ENCODE results near the gene SP2.

DNA sequence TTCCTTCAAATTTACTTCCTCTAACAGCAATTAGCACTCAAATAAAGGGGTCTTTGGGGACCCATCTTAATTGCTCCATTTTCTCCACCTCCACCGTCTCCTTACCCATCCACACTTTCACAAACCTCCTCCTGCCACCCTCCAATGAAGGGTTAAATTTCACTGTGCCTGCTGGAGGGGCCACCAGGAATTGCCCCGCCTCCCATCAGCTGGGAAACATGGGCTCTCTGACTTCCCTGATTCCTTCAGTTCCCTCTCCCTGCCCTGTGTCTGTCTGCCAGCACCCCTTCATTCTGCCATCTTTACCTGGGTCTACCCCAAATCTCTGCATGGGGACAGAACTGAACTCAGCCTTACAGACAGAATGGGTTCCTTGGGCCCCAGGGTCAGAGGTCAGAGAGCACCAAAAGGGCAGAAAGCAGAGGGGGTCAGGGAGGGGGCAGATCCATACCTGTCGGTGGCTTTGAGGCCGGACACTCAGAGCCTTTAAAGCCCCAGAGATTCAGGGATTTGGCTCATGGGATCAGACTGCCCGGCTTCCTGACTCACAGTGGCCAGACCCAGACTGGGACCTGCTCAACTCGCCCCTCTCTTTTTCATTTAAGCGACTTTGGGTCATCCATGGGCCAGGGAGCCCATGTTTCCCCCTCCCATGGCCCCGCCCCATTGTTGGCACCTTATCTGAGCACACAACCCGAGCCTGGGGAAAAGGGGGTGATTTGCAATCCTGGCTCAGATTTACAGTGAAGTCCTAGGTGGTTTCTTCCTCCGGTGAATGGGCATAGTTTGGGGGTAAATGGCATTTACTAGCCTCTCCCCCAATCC is 17.6 kb upstream of the SP2 start:
- TF ChIP-seq, protein P1, sequence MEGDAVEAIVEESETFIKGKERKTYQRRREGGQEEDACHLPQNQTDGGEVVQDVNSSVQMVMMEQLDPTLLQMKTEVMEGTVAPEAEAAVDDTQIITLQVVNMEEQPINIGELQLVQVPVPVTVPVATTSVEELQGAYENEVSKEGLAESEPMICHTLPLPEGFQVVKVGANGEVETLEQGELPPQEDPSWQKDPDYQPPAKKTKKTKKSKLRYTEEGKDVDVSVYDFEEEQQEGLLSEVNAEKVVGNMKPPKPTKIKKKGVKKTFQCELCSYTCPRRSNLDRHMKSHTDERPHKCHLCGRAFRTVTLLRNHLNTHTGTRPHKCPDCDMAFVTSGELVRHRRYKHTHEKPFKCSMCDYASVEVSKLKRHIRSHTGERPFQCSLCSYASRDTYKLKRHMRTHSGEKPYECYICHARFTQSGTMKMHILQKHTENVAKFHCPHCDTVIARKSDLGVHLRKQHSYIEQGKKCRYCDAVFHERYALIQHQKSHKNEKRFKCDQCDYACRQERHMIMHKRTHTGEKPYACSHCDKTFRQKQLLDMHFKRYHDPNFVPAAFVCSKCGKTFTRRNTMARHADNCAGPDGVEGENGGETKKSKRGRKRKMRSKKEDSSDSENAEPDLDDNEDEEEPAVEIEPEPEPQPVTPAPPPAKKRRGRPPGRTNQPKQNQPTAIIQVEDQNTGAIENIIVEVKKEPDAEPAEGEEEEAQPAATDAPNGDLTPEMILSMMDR (IDR thresholded peaks at IDR 0.05 in 2 of 3, conservative IDR thresholded peaks at IDR 0.05 in 1 of 3; ENCODE audit: borderline replicate concordance in 1 of 3, insufficient read depth in 1 of 3, low read depth in 2 of 3, low read length in 2 of 3), result no peak
- no peak for TF ChIP-seq YY1 (IDR thresholded peaks at IDR 0.05; ENCODE audit: extremely low read depth, insufficient replicate concordance, low read depth, low read length)
- TF ChIP-seq EGR1 (IDR thresholded peaks at IDR 0.05; ENCODE audit: low read depth), result no peak
- TF ChIP-seq, protein P2, sequence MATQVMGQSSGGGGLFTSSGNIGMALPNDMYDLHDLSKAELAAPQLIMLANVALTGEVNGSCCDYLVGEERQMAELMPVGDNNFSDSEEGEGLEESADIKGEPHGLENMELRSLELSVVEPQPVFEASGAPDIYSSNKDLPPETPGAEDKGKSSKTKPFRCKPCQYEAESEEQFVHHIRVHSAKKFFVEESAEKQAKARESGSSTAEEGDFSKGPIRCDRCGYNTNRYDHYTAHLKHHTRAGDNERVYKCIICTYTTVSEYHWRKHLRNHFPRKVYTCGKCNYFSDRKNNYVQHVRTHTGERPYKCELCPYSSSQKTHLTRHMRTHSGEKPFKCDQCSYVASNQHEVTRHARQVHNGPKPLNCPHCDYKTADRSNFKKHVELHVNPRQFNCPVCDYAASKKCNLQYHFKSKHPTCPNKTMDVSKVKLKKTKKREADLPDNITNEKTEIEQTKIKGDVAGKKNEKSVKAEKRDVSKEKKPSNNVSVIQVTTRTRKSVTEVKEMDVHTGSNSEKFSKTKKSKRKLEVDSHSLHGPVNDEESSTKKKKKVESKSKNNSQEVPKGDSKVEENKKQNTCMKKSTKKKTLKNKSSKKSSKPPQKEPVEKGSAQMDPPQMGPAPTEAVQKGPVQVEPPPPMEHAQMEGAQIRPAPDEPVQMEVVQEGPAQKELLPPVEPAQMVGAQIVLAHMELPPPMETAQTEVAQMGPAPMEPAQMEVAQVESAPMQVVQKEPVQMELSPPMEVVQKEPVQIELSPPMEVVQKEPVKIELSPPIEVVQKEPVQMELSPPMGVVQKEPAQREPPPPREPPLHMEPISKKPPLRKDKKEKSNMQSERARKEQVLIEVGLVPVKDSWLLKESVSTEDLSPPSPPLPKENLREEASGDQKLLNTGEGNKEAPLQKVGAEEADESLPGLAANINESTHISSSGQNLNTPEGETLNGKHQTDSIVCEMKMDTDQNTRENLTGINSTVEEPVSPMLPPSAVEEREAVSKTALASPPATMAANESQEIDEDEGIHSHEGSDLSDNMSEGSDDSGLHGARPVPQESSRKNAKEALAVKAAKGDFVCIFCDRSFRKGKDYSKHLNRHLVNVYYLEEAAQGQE (IDR thresholded peaks at IDR 0.05; ENCODE audit: low read depth), result no peak
- TF ChIP-seq CEBPB (IDR thresholded peaks at IDR 0.05; ENCODE audit: low read depth), result no peak
- TF ChIP-seq, protein P3, sequence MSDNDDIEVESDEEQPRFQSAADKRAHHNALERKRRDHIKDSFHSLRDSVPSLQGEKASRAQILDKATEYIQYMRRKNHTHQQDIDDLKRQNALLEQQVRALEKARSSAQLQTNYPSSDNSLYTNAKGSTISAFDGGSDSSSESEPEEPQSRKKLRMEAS (IDR thresholded peaks at IDR 0.05), result no peak
- no peak for TF ChIP-seq JUND (IDR thresholded peaks at IDR 0.05)
- no peak for TF ChIP-seq ZNF274 (IDR thresholded peaks at IDR 0.05; ENCODE audit: low read depth, low read length)
- TF ChIP-seq SRF (IDR thresholded peaks at IDR 0.05; ENCODE audit: low read depth), result no peak
